ENCODE data around the gene NAPA.

NAPA gene

DNA sequence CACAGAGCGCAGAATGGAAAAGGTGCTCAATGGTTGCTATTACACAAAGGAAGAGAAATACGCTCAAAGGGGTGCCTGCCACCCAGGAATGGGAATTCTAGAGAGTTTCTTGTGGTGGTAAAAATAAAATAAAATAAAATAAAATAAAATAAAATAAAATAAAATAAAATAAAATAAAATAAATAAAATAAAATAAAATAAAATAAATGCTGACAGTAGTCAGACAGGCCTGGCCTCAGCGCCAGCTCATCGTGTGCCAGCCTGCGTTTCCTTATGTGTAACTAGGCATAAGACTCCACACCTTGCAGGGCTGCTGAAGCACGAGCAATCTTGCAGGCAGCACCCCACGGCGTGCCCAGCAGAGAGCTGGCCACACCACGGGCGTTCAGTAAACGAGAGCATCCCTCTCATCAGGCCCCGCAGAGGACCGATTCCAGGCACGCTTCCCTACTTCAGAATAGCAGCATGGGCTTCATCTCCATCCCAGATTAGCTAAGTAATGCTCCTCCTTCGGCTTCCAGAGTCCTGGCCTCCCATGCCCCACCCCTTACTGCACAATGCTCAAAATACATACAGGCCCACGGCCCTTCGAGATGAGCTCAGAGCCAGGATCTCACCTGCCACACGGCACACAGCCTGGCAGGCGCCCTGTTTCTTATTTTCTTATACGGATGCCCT lies 5.6 kb downstream of the NAPA start:
- Histone ChIP-seq H3K4me3 (ENCODE audit: low read depth in 1 of 2, low read length in 2 of 2) (no peak overlapping the region), H3K9ac (ENCODE audit: low read length) (no peak overlapping the region), H3K36me3 (ENCODE audit: insufficient read depth, low read length) (peaks cover 17% of the 10 kb centered on the region), H3K27ac (ENCODE audit: low read depth, low read length) (peak overlapping the region; percentile 35), H3K9me3 (ENCODE audit: low read length) (no peaks in the 10 kb centered on the region), H3K27me3 (ENCODE audit: control insufficient read depth in 1 of 2, insufficient read depth in 2 of 2, low read length in 2 of 2) (no peaks in the 10 kb centered on the region), H3K4me1 (ENCODE audit: insufficient read depth, low read length) (peaks cover 74% of the 10 kb centered on the region)

- H3K27ac ChIP-seq (ENCODE audit: low read depth, low read length) = no peak overlapping the region
- H3K4me1 ChIP-seq (ENCODE audit: insufficient read depth, low read length) = peaks cover 73% of the 10 kb centered on the region
Measured at GRCh38 chr19:47508721-47509120, 6.1 kb downstream of the NAPA start.

GRCh38 chr19:47507924-47508553 lies 6.8 kb downstream of the NAPA start:
- peaks cover 67% of the 10 kb centered on the region for H3K4me1 ChIP-seq (ENCODE audit: insufficient read depth, low read length)
- no peaks in the 10 kb centered on the region for H3K27me3 ChIP-seq (ENCODE audit: control insufficient read depth in 1 of 2, insufficient read depth in 2 of 2, low read length in 2 of 2)
- H3K36me3 ChIP-seq (ENCODE audit: insufficient read depth, low read length) = peaks cover 27% of the 10 kb centered on the region
- no peak overlapping the region for H3K27ac ChIP-seq (ENCODE audit: low read depth, low read length)
- H3K9me3 ChIP-seq (ENCODE audit: low read length) = no peaks in the 10 kb centered on the region
- peak overlapping the region; percentile 3 for H3K9ac ChIP-seq (ENCODE audit: low read length)
- H3K4me3 ChIP-seq (ENCODE audit: low read depth in 1 of 2, low read length in 2 of 2) = no peak overlapping the region

More at GRCh38 chr19:47508721-47509120, 6.1 kb downstream of the NAPA start:
- Histone ChIP-seq H3K4me3 (ENCODE audit: low read depth in 1 of 2, low read length in 2 of 2) (no peak overlapping the region), H3K27me3 (ENCODE audit: control insufficient read depth in 1 of 2, insufficient read depth in 2 of 2, low read length in 2 of 2) (no peaks in the 10 kb centered on the region), H3K9ac (ENCODE audit: low read length) (no peak overlapping the region), H3K36me3 (ENCODE audit: insufficient read depth, low read length) (peaks cover 22% of the 10 kb centered on the region), H3K9me3 (ENCODE audit: low read length) (no peaks in the 10 kb centered on the region)

DNA sequence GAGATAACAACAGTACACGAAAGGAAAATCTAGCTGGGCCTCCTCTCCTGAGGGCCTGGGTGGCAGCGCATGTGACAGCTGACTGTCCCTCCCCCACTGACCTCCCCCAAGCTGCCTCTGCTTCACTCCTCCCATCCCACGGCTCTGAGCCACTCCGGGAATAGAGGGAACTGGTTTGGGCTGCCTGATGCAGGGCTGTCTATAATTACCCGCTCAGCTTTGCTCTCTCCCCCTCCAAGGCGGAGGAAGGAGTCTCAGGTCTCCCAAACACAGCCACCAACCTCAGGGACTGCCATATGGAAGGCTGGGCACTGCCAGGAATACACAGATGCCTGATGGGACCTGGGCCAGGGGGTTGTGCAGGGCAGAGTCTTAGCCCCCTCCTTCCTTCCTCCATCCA lies 7.9 kb downstream of the NAPA start:
- no peak overlapping the region for H3K4me3 ChIP-seq (ENCODE audit: low read depth in 1 of 2, low read length in 2 of 2)
- peaks cover 56% of the 10 kb centered on the region for H3K4me1 ChIP-seq (ENCODE audit: insufficient read depth, low read length)
- peaks cover 36% of the 10 kb centered on the region for H3K36me3 ChIP-seq (ENCODE audit: insufficient read depth, low read length)
- peak overlapping the region; percentile 3 for H3K9ac ChIP-seq (ENCODE audit: low read length)
- no peaks in the 10 kb centered on the region for H3K27me3 ChIP-seq (ENCODE audit: control insufficient read depth in 1 of 2, insufficient read depth in 2 of 2, low read length in 2 of 2)
- no peak overlapping the region for H3K27ac ChIP-seq (ENCODE audit: low read depth, low read length)
- no peaks in the 10 kb centered on the region for H3K9me3 ChIP-seq (ENCODE audit: low read length)

DNA sequence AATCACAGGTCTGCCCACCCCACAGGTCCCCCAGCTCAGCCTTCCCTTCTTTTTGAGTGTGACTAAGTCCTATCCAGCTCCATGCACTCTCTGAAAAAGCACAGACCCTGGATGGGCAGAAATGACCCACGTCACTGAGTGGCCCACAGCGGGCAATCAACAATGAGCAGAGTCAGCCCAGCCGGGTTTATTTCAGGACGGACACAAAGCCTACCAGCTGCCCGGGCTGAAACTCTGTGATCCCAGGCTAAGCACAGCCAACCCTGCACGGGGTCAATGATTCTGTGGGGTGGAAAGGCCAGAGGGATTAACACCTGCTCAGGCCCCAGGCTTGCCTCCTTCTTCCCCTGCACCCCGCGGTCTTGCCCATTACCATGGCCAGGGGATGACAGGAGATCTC lies 8.4 kb downstream of the NAPA start:
- H3K27ac ChIP-seq (ENCODE audit: low read depth, low read length) = peak overlapping the region; percentile 49
- H3K9ac ChIP-seq (ENCODE audit: low read length) = no peak overlapping the region
- no peaks in the 10 kb centered on the region for H3K9me3 ChIP-seq (ENCODE audit: low read length)
- H3K4me1 ChIP-seq (ENCODE audit: insufficient read depth, low read length) = peaks cover 52% of the 10 kb centered on the region
- H3K4me3 ChIP-seq (ENCODE audit: low read depth in 1 of 2, low read length in 2 of 2) = no peak overlapping the region
- H3K27me3 ChIP-seq (ENCODE audit: control insufficient read depth in 1 of 2, insufficient read depth in 2 of 2, low read length in 2 of 2) = no peaks in the 10 kb centered on the region
- H3K36me3 ChIP-seq (ENCODE audit: insufficient read depth, low read length) = peaks cover 38% of the 10 kb centered on the region

- no peaks in the 10 kb centered on the region for H3K27me3 ChIP-seq (ENCODE audit: control insufficient read depth in 1 of 2, insufficient read depth in 2 of 2, low read length in 2 of 2)
- H3K4me3 ChIP-seq (ENCODE audit: low read depth in 1 of 2, low read length in 2 of 2) = no peak overlapping the region
- no peaks in the 10 kb centered on the region for H3K9me3 ChIP-seq (ENCODE audit: low read length)
- H3K27ac ChIP-seq (ENCODE audit: low read depth, low read length) = no peak overlapping the region
- H3K9ac ChIP-seq (ENCODE audit: low read length) = no peak overlapping the region
- H3K36me3 ChIP-seq (ENCODE audit: insufficient read depth, low read length) = peaks cover 48% of the 10 kb centered on the region
- peaks cover 46% of the 10 kb centered on the region for H3K4me1 ChIP-seq (ENCODE audit: insufficient read depth, low read length)
Measured at GRCh38 chr19:47505506-47505905, 9.4 kb downstream of the NAPA start.

DNA sequence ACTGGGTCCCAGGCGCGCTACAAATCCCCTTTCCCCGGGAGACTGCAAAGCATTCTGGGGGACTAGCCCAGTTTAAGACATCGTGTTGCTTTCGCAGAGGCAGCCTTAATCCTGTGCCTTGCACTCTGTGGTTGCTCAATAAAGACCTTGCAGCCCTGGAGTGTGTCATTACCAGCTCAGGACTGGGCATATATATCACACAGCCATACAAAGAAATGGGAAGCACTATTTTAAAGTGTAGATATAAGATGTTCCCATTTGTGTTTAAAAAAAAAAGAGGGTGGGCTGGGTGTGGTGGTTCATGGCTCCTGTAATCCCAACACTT lies 11.1 kb downstream of the NAPA start:
- H3K36me3 ChIP-seq (ENCODE audit: insufficient read depth, low read length) = peaks cover 65% of the 10 kb centered on the region
- H3K4me1 ChIP-seq (ENCODE audit: insufficient read depth, low read length) = peaks cover 32% of the 10 kb centered on the region
- H3K9me3 ChIP-seq (ENCODE audit: low read length) = no peaks in the 10 kb centered on the region
- H3K27ac ChIP-seq (ENCODE audit: low read depth, low read length) = no peak overlapping the region
- no peak overlapping the region for H3K4me3 ChIP-seq (ENCODE audit: low read depth in 1 of 2, low read length in 2 of 2)
- no peaks in the 10 kb centered on the region for H3K27me3 ChIP-seq (ENCODE audit: control insufficient read depth in 1 of 2, insufficient read depth in 2 of 2, low read length in 2 of 2)
- no peak overlapping the region for H3K9ac ChIP-seq (ENCODE audit: low read length)

- no peaks in the 10 kb centered on the region for H3K27me3 ChIP-seq (ENCODE audit: control insufficient read depth in 1 of 2, insufficient read depth in 2 of 2, low read length in 2 of 2)
- no peaks in the 10 kb centered on the region for H3K9me3 ChIP-seq (ENCODE audit: low read length)
- peaks cover 27% of the 10 kb centered on the region for H3K4me1 ChIP-seq (ENCODE audit: insufficient read depth, low read length)
- H3K9ac ChIP-seq (ENCODE audit: low read length) = no peak overlapping the region
- no peak overlapping the region for H3K4me3 ChIP-seq (ENCODE audit: low read depth in 1 of 2, low read length in 2 of 2)
- no peak overlapping the region for H3K27ac ChIP-seq (ENCODE audit: low read depth, low read length)
- peaks cover 69% of the 10 kb centered on the region for H3K36me3 ChIP-seq (ENCODE audit: insufficient read depth, low read length)
Measured at GRCh38 chr19:47503130-47503825, 11.6 kb downstream of the NAPA start.

DNA sequence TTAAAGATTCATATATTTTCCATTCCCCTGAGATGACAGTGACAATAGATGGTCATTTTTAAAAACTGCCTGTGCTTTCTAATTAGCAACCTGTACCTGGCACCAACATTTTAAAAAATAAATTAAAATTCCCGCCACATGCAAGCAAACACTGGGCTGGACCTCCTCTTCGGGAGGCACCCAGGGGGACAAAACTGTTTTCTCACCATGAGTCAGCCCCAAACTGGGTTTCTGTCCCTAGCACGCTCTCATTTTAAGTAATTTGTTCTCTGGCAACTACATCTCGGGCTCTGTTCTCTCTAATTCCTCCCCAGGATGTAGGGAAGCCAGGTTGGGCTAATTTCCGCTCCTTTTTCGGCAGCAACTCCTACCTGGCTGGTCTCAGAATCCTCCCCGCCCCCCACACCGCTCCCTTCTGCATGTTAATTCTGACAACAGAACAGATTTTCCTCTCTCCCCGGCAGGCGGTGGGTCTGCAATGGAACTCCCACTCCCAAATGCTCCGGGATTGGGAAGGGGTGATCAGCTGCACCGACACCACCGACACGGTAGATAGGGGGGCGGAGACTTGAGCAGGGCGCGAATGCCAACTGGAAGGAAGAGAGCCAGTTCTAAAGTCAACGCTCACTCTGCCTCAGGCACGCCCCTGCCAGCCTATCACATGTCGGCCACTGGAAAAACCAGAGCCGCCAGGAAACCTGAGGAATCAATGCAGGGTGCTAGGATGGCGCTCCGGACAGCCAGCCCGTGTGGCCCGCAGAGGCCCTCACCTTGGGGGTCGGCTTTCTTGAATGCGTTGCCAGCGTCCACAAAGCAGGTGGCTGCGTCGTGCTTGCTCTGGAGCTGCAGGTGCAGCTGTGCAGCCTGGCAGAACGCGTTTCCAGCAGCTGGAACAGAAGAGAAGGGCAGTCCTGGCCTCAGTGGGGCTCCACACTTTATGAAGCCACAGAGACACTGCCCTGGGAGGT lies 14.7 kb downstream of the NAPA start:
- no peaks in the 10 kb centered on the region for H3K27me3 ChIP-seq (ENCODE audit: control insufficient read depth in 1 of 2, insufficient read depth in 2 of 2, low read length in 2 of 2)
- peaks cover 75% of the 10 kb centered on the region for H3K36me3 ChIP-seq (ENCODE audit: insufficient read depth, low read length)
- H3K9ac ChIP-seq (ENCODE audit: low read length) = no peak overlapping the region
- no peak overlapping the region for H3K27ac ChIP-seq (ENCODE audit: low read depth, low read length)
- H3K9me3 ChIP-seq (ENCODE audit: low read length) = no peaks in the 10 kb centered on the region
- peaks cover 5% of the 10 kb centered on the region for H3K4me1 ChIP-seq (ENCODE audit: insufficient read depth, low read length)
- no peak overlapping the region for H3K4me3 ChIP-seq (ENCODE audit: low read depth in 1 of 2, low read length in 2 of 2)

DNA sequence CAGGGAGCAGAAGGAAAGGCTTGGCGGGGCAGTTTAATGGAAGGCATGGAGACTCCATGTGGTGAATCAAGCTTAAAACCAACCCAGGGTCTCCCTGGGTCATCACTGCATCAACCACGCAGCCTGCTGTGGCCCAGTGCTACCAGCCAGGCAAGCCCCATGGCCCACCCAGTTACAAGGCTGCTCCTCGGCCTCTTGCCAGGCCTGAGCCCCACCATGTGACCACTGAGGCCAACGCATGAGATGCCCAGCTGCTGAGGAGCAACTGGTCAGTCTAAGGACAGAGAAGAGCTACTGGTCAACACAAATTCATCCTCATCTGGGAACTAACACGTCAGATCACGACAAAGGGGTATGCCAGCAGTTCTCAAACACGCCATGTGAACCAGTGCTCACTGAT lies 15.5 kb downstream of the NAPA start:
- Histone ChIP-seq H3K36me3 (ENCODE audit: insufficient read depth, low read length) (peaks cover 83% of the 10 kb centered on the region), H3K27me3 (ENCODE audit: control insufficient read depth in 1 of 2, insufficient read depth in 2 of 2, low read length in 2 of 2) (no peaks in the 10 kb centered on the region), H3K9ac (ENCODE audit: low read length) (no peak overlapping the region), H3K27ac (ENCODE audit: low read depth, low read length) (no peak overlapping the region), H3K9me3 (ENCODE audit: low read length) (no peaks in the 10 kb centered on the region), H3K4me3 (ENCODE audit: low read depth in 1 of 2, low read length in 2 of 2) (no peak overlapping the region), H3K4me1 (ENCODE audit: insufficient read depth, low read length) (peaks cover 5% of the 10 kb centered on the region)

DNA sequence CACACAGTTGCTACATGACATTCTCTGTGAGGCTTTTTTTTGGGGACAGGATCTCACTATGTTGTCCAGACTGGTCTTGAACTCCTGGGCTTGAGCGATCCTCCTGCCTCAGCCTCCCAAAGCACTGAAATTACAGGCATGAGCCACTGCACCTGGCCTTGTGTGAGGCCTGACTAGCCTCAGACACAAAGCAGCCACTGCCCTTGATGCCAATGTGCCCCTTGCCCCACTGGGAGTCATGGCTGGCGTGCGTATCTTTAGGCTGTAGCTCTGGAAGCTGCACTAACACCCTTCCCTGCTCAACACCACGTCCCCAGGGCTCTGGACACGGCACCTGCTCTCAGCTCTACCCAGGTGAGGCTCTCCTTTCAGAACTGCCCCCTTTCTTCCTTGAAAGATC lies 16.3 kb downstream of the NAPA start:
- peaks cover 84% of the 10 kb centered on the region for H3K36me3 ChIP-seq (ENCODE audit: insufficient read depth, low read length)
- no peaks in the 10 kb centered on the region for H3K9me3 ChIP-seq (ENCODE audit: low read length)
- no peak overlapping the region for H3K27ac ChIP-seq (ENCODE audit: low read depth, low read length)
- H3K27me3 ChIP-seq (ENCODE audit: control insufficient read depth in 1 of 2, insufficient read depth in 2 of 2, low read length in 2 of 2) = no peaks in the 10 kb centered on the region
- peaks cover 5% of the 10 kb centered on the region for H3K4me1 ChIP-seq (ENCODE audit: insufficient read depth, low read length)
- H3K9ac ChIP-seq (ENCODE audit: low read length) = no peak overlapping the region
- no peak overlapping the region for H3K4me3 ChIP-seq (ENCODE audit: low read depth in 1 of 2, low read length in 2 of 2)
